Fibroblast of lung (primary cell): ENCODE results near the gene DDX31. TPM values are rescaled to one million over a fixed set of nuclear protein-coding genes. Genes with fewer than 3 reads are reported as not detected.

Experiments
- DNase-seq, 2 donors: peaks; one replicate each; pipeline versions ENCODE4 v3.0.0 to v3.0.0-alpha.2; 2010; ENCODE audit warnings: low read depth in 2 of 2
- H2AFZ ChIP-seq: 2 replicates; pipeline ENCODE4 v1.5.1; 2012; ENCODE audit warnings: low read length, control low read depth, inconsistent platforms
- H3K27ac ChIP-seq: 2 replicates; pipeline ENCODE4 v1.5.1; 2011; ENCODE audit warnings: low read length, control low read depth; ENCODE audit not compliant: insufficient read depth
- H3K27me3 ChIP-seq: 2 replicates; pipeline ENCODE4 v1.5.1; 2011; ENCODE audit warnings: mild to moderate bottlenecking, low read length; ENCODE audit not compliant: control insufficient read depth, insufficient read depth
- H3K36me3 ChIP-seq: 2 replicates; pipeline ENCODE4 v1.5.1; 2011; ENCODE audit warnings: low read length; ENCODE audit not compliant: control insufficient read depth, insufficient read depth
- H3K4me1 ChIP-seq: 2 replicates; pipeline ENCODE4 v1.5.1; 2011; ENCODE audit warnings: low read length; ENCODE audit not compliant: control insufficient read depth, insufficient read depth; ENCODE audit errors: extremely low read depth
- H3K4me2 ChIP-seq: 2 replicates; pipeline ENCODE4 v1.5.1; 2011; ENCODE audit warnings: low read length, control low read depth; ENCODE audit not compliant: insufficient read depth; ENCODE audit errors: extremely low read depth
- H3K4me3 ChIP-seq, 4 experiments: fragments of 200-600 bp in 1 of 4; sonication (generic) in 1 of 4; replicated peaks in 1 of 4; 2 replicates each; pipeline ENCODE4 v1.5.1; 2011 to 2016; ENCODE audit warnings: low read length in 4 of 4, low read depth in 3 of 4, mild to moderate bottlenecking in 3 of 4, control low read depth in 2 of 4, inconsistent platforms in 1 of 4, mixed read lengths in 1 of 4; ENCODE audit not compliant: insufficient read depth in 1 of 4; ENCODE audit errors: control extremely low read depth in 1 of 4
- H3K79me2 ChIP-seq: 2 replicates; pipeline ENCODE4 v1.5.1; 2012; ENCODE audit warnings: mild to moderate bottlenecking, low read length, inconsistent platforms; ENCODE audit not compliant: control insufficient read depth, insufficient read depth
- H3K9ac ChIP-seq: 2 replicates; pipeline ENCODE4 v1.5.1; 2011; ENCODE audit warnings: mild to moderate bottlenecking, low read length, control low read depth; ENCODE audit not compliant: insufficient read depth
- H3K9me3 ChIP-seq: 2 replicates; pipeline ENCODE4 v1.5.1; 2012; ENCODE audit warnings: low read depth, low read length; ENCODE audit not compliant: control insufficient read depth, insufficient read depth
- H4K20me1 ChIP-seq: 2 replicates; pipeline ENCODE4 v1.5.1; 2011; ENCODE audit warnings: low read length; ENCODE audit not compliant: control insufficient read depth, insufficient read depth; ENCODE audit errors: extremely low read depth
- EZH2 ChIP-seq: IDR thresholded peaks from 2 replicates; pipeline ENCODE4 v1.5.1; 2012; ENCODE audit warnings: low read length, control low read depth, mild to moderate bottlenecking; ENCODE audit errors: missing control alignments
- polyA plus RNA-seq, 2 donors: library from polyadenylated mRNA; depleted of rRNA in 1 of 2; stranded (reverse) in 1 of 2; unstranded in 1 of 2; fragments of >200 nt; gene quantifications; 2 replicates each; pipeline ENCODE4 v1.2.1, GENCODE V29; 2011 to 2012; ENCODE audit warnings: missing spikeins in 1 of 2
- total RNA-seq: library from RNA; depleted of rRNA; stranded (reverse); fragments of >200 nt; gene quantifications from 2 replicates; pipeline ENCODE4 v1.2.1, GENCODE V29; 2014
- TF ChIP-seq, protein P1 (sequence below), 2 donors: IDR thresholded peaks in 1 of 2; conservative IDR thresholded peaks in 1 of 2; 1 replicate in 1 of 2; 2 replicates in 1 of 2; pipeline ENCODE4 v1.5.1; 2011 to 2012; ENCODE audit warnings: low read length in 2 of 2, control low read depth in 1 of 2, inconsistent platforms in 1 of 2, low read depth in 1 of 2, mild to moderate bottlenecking in 1 of 2

DDX31 gene
- total and polyA plus RNA-seq, 2 donors (not counting 1 experiment from before 2014, with no cell fraction given), result 10.1 to 10.8 TPM

DNA sequence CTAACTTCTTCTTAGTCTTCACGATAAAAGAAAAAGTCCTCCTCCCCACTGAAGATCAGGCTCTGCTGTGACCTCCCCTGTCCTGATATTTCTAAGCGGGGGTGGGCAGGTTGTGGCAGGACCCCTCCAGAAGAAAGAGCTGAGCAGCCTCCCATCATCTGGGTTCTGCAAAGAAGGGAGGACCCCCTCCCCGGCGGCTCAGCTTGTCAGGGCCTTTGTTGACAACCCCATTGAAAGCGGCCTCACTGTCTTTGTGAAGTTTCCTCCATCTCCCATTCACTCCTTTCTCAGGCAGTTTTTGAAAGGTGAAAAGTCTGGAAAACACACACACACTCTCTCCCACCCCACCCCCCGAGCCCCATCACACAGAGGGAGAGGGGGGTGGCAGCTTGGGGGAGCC is 113.5 kb downstream of the DDX31 start:
- Histone ChIP-seq H3K4me3 (no peak overlapping the region), H3K27me3 (peaks cover 5% of the 10 kb centered on the region), H3K9me3 (no peaks in the 10 kb centered on the region), H3K9ac (no peak overlapping the region), H2AFZ (no peak overlapping the region), H3K27ac (no peak overlapping the region), H3K79me2 (no peaks in the 10 kb centered on the region), H3K36me3 (no peaks in the 10 kb centered on the region), H3K4me1 (no peaks in the 10 kb centered on the region), H3K4me2 (no peak overlapping the region), H4K20me1 (no peaks in the 10 kb centered on the region)
- DNase-seq, result no peak
- TF ChIP-seq, protein P1, sequence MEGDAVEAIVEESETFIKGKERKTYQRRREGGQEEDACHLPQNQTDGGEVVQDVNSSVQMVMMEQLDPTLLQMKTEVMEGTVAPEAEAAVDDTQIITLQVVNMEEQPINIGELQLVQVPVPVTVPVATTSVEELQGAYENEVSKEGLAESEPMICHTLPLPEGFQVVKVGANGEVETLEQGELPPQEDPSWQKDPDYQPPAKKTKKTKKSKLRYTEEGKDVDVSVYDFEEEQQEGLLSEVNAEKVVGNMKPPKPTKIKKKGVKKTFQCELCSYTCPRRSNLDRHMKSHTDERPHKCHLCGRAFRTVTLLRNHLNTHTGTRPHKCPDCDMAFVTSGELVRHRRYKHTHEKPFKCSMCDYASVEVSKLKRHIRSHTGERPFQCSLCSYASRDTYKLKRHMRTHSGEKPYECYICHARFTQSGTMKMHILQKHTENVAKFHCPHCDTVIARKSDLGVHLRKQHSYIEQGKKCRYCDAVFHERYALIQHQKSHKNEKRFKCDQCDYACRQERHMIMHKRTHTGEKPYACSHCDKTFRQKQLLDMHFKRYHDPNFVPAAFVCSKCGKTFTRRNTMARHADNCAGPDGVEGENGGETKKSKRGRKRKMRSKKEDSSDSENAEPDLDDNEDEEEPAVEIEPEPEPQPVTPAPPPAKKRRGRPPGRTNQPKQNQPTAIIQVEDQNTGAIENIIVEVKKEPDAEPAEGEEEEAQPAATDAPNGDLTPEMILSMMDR (conservative IDR thresholded peaks at IDR 0.05 in 1 of 2, IDR thresholded peaks at IDR 0.05 in 1 of 2; ENCODE audit: low read depth in 1 of 2, low read length in 2 of 2), result no peak
- TF ChIP-seq EZH2, result no peak

DNA sequence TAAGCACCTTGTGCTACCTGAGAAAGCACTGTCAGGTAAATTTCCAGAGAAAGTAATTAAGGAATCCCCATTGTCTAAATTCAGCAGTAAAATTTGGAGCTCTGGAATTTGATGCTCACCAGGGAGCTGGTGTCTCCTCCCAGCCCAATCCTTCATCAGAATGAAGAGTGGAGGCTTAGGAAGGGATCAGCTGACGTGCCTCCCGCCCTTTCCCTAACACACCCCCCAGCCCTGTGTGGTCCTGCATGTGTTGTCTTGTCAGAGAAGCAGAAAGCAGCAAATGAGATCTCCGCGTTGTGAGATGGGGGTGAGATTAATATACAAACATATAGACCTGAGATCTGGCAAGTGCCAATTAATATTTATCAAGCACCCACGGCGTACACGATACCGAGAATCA is 114.3 kb downstream of the DDX31 start:
- Histone ChIP-seq H3K9ac (no peak overlapping the region), H3K4me3 (no peak overlapping the region), H2AFZ (no peak overlapping the region), H3K79me2 (no peaks in the 10 kb centered on the region), H3K27me3 (peaks cover 3% of the 10 kb centered on the region), H3K9me3 (no peaks in the 10 kb centered on the region), H3K4me2 (no peak overlapping the region), H3K27ac (no peak overlapping the region), H3K4me1 (no peaks in the 10 kb centered on the region), H3K36me3 (no peaks in the 10 kb centered on the region), H4K20me1 (no peaks in the 10 kb centered on the region)
- no peak for DNase-seq
- no peak for TF ChIP-seq EZH2
- TF ChIP-seq, protein P1 (conservative IDR thresholded peaks at IDR 0.05 in 1 of 2, IDR thresholded peaks at IDR 0.05 in 1 of 2; ENCODE audit: low read depth in 1 of 2, low read length in 2 of 2), result no peak

DNA sequence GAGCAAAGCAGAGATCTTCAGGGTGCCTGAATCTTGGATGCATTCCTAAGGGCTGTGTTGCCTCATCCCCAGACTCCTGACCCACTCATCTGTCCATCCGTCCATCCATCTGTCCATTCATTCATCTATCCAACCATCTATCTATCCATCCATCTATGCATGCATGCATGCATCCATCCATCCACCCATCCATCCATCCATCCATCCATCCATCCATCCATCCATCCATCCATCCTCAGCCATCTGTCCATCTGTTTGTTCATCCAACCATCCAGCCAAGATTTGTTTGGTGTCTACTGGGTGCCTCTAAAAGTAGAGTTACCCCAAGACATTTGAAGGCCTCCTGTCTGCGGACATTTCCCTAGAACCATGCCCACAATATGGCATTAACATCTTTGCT is 115.0 kb downstream of the DDX31 start:
- no peaks in the 10 kb centered on the region for H3K9me3 ChIP-seq
- DNase-seq, result no peak
- H3K9ac ChIP-seq, result no peak overlapping the region
- TF ChIP-seq, protein P1 (conservative IDR thresholded peaks at IDR 0.05 in 1 of 2, IDR thresholded peaks at IDR 0.05 in 1 of 2; ENCODE audit: low read depth in 1 of 2, low read length in 2 of 2), result no peak
- TF ChIP-seq EZH2, result no peak
- H3K36me3 ChIP-seq, result no peaks in the 10 kb centered on the region
- no peaks in the 10 kb centered on the region for H3K27me3 ChIP-seq
- no peak overlapping the region for H3K4me3 ChIP-seq
- no peaks in the 10 kb centered on the region for H3K4me1 ChIP-seq
- no peak overlapping the region for H3K27ac ChIP-seq
- no peak overlapping the region for H3K4me2 ChIP-seq
- H2AFZ ChIP-seq, result no peak overlapping the region
- H3K79me2 ChIP-seq, result no peaks in the 10 kb centered on the region
- no peaks in the 10 kb centered on the region for H4K20me1 ChIP-seq
